Adipocyte (in vitro differentiated cells): ENCODE results near the gene RPUSD1.
"Not testable (repeated sequence)": the region's sequence is repeated elsewhere in the genome, so short reads cannot be mapped to it uniquely, and the experiment has no call there.

Experiments used
- DNase-seq: peaks from one replicate; pipeline ENCODE4 v3.0.0-alpha.2; 2015; ENCODE audit warnings: low read depth
- H3K27me3 ChIP-seq: replicated peaks from 2 replicates; pipeline ENCODE4 v1.7.0; 2013; ENCODE audit warnings: mild to moderate bottlenecking, low read length, moderate library complexity; ENCODE audit not compliant: control insufficient read depth, insufficient read depth
- H3K36me3 ChIP-seq: 2 replicates; pipeline ENCODE4 v1.7.0; 2013; ENCODE audit warnings: low read length, mild to moderate bottlenecking, moderate library complexity; ENCODE audit not compliant: control insufficient read depth, insufficient read depth, severe bottlenecking
- H3K4me1 ChIP-seq: 2 replicates; pipeline ENCODE4 v1.7.0; 2013; ENCODE audit warnings: mild to moderate bottlenecking, low read length, moderate library complexity; ENCODE audit not compliant: control insufficient read depth, insufficient read depth
- H3K4me3 ChIP-seq: 2 replicates; pipeline ENCODE4 v1.7.0; 2013; ENCODE audit warnings: mild to moderate bottlenecking, low read length, moderate library complexity
- H3K9ac ChIP-seq: 2 replicates; pipeline ENCODE4 v1.7.0; 2013; ENCODE audit warnings: mild to moderate bottlenecking, low read length, moderate library complexity
- H3K9me3 ChIP-seq: 2 replicates; pipeline ENCODE4 v1.7.0; 2013; ENCODE audit warnings: mild to moderate bottlenecking, low read length, moderate library complexity; ENCODE audit not compliant: control insufficient read depth

RPUSD1 gene

GRCh38 chr16:747978-748746, 40.0 kb downstream of the RPUSD1 start:
- no peaks in the 10 kb centered on the region for H3K36me3 ChIP-seq
- no peak for DNase-seq
- H3K4me3 ChIP-seq, result no peak overlapping the region

GRCh38 chr16:746637-747036, 41.5 kb downstream of the RPUSD1 start:
- DNase-seq, result no peak
- Histone ChIP-seq H3K4me3 (no peak overlapping the region), H3K9ac (no peak overlapping the region), H3K9me3 (no peaks in the 10 kb centered on the region), H3K27me3 (peaks cover 10% of the 10 kb centered on the region), H3K36me3 (no peaks in the 10 kb centered on the region), H3K4me1 (peaks cover 21% of the 10 kb centered on the region)

More at GRCh38 chr16:747978-748746, 40.0 kb downstream of the RPUSD1 start:
- Histone ChIP-seq H3K4me1 (peaks cover 26% of the 10 kb centered on the region), H3K9ac (no peak overlapping the region), H3K27me3 (peaks cover 20% of the 10 kb centered on the region), H3K9me3 (no peaks in the 10 kb centered on the region)

GRCh38 chr16:745739-746138, 42.4 kb downstream of the RPUSD1 start:
- Histone ChIP-seq H3K36me3 (no peaks in the 10 kb centered on the region), H3K9ac (no peak overlapping the region), H3K4me1 (peaks cover 16% of the 10 kb centered on the region), H3K9me3 (no peaks in the 10 kb centered on the region), H3K4me3 (no peak overlapping the region), H3K27me3 (peaks cover 3% of the 10 kb centered on the region)
- no peak for DNase-seq

- H3K36me3 ChIP-seq, result no peaks in the 10 kb centered on the region
- no peak overlapping the region for H3K4me3 ChIP-seq
- peaks cover 3% of the 10 kb centered on the region for H3K27me3 ChIP-seq
- no peak for DNase-seq
- no peak overlapping the region for H3K9ac ChIP-seq
- H3K4me1 ChIP-seq, result peaks cover 12% of the 10 kb centered on the region
- no peaks in the 10 kb centered on the region for H3K9me3 ChIP-seq
Measured at GRCh38 chr16:743794-744500, 44.2 kb downstream of the RPUSD1 start.

- H3K4me3 ChIP-seq, H3K4me1 ChIP-seq, DNase-seq, H3K27me3 ChIP-seq, H3K9ac ChIP-seq, H3K36me3 ChIP-seq, H3K9me3 ChIP-seq: not testable (repeated sequence)
Measured at GRCh38 chr16:742894-743293, 45.3 kb downstream of the RPUSD1 start.

GRCh38 chr16:741986-742629, 46.1 kb downstream of the RPUSD1 start:
- H3K36me3 ChIP-seq, result peaks cover 4% of the 10 kb centered on the region
- no peaks in the 10 kb centered on the region for H3K9me3 ChIP-seq
- H3K27me3 ChIP-seq, result peaks cover 3% of the 10 kb centered on the region
- H3K4me3 ChIP-seq, result no peak overlapping the region
- peaks cover 7% of the 10 kb centered on the region for H3K4me1 ChIP-seq
- no peak for DNase-seq
- H3K9ac ChIP-seq, result no peak overlapping the region

- Histone ChIP-seq H3K27me3 (peaks cover 3% of the 10 kb centered on the region), H3K9me3 (no peaks in the 10 kb centered on the region), H3K9ac (peak within 1 kb of the TSS; percentile 96), H3K4me3 (peak within 1 kb of the TSS; percentile 93), H3K4me1 (peaks cover 7% of the 10 kb centered on the region), H3K36me3 (peaks cover 16% of the 10 kb centered on the region)
- peak; percentile 95 for DNase-seq
Measured at GRCh38 chr16:740764-741505, 47.2 kb downstream of the RPUSD1 start, which contains the start of gene CIAO3. Gene CIAO3 (minus strand): TSS chr16:740997. CDS start chr16:740985, 12 bp downstream.

GRCh38 chr16:740459-740763, 47.8 kb downstream of the RPUSD1 start:
- peak overlapping the region; percentile 93 for H3K4me3 ChIP-seq
- H3K36me3 ChIP-seq, result peaks cover 21% of the 10 kb centered on the region
- peak overlapping the region; percentile 96 for H3K9ac ChIP-seq
- peaks cover 3% of the 10 kb centered on the region for H3K27me3 ChIP-seq
- no peak for DNase-seq
- peaks cover 7% of the 10 kb centered on the region for H3K4me1 ChIP-seq
- no peaks in the 10 kb centered on the region for H3K9me3 ChIP-seq

GRCh38 chr16:739560-740458, 48.4 kb downstream of the RPUSD1 start:
- DNase-seq, result no peak
- Histone ChIP-seq H3K4me1 (peaks cover 7% of the 10 kb centered on the region), H3K27me3 (peaks cover 3% of the 10 kb centered on the region), H3K4me3 (peak overlapping the region; percentile 93), H3K9ac (peak overlapping the region; percentile 96), H3K9me3 (no peaks in the 10 kb centered on the region), H3K36me3 (peaks cover 26% of the 10 kb centered on the region)

- DNase-seq, result no peak
Measured at GRCh38 chr16:736936-737481, 51.2 kb downstream of the RPUSD1 start.

More at GRCh38 chr16:736936-737481, 51.2 kb downstream of the RPUSD1 start:
- no peaks in the 10 kb centered on the region for H3K9me3 ChIP-seq
- H3K27me3 ChIP-seq, result no peaks in the 10 kb centered on the region
- H3K4me3 ChIP-seq, result no peak overlapping the region
- peaks cover 7% of the 10 kb centered on the region for H3K4me1 ChIP-seq
- H3K9ac ChIP-seq, result no peak overlapping the region
- H3K36me3 ChIP-seq, result peaks cover 46% of the 10 kb centered on the region
